ENCODE results near the gene VWA5B2.

The VWA5B2 gene

DNA sequence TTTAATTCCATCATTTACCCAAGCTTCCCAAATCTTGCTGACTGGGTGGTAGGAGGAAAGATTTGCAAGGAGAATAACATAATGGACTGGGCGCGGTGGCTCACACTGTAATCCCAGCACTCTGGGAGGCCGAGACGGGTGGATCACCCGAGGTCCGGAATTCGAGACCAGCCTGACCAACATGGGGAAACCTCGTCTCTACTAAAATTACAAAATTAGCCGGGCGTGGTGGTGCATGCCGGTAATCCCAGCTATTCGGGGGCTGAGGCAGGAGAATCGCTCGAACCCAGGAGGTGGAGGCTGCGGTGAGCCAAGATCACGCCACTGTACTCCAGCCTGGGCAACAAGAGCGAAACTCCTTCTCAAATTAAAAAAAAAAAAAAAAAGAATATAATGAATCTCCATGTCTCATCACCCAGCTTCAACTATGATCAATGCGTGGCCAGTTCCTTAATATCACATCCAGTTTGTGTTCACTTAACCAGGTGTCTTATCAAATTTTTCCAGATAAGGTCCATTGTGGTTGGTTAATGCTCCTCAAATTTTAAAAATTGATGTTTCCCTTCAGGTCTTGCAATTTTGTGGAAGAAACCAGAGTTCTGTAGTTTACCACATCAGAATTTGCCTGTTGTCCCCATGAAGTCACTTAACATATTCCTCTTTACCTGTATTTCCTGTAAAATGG, 44.7 kb upstream of the VWA5B2 start:
- Histone ChIP-seq H3K79me2 (ENCODE audit: low read length) (peaks cover 31% of the 10 kb centered on the region), H3K27me3 (ENCODE audit: low read depth, low read length) (no peaks in the 10 kb centered on the region), H3K9me3 (ENCODE audit: insufficient read depth, low read length) (no peaks in the 10 kb centered on the region), H3K36me3 (replicated peaks; ENCODE audit: low read depth, low read length) (peaks cover 46% of the 10 kb centered on the region), H3K4me1 (ENCODE audit: low read length) (peaks cover 16% of the 10 kb centered on the region), H2AFZ (ENCODE audit: low read depth, low read length) (0 out of 2 replicates have a peak overlapping the region, but pooled peaks have one; percentile 22), H3K27ac (ENCODE audit: low read length) (no peak overlapping the region; the same call in 1 of the 2 replicates), H3K4me2 (ENCODE audit: low read length) (peak overlapping the region; percentile 84), H4K20me1 (ENCODE audit: insufficient read depth, low read length) (peaks cover 9% of the 10 kb centered on the region), H3K9ac (ENCODE audit: low read length) (peak overlapping the region; percentile 77), H3K4me3 (ENCODE audit: low read length) (peak overlapping the region; percentile 76)
- TF ChIP-seq, protein P1, sequence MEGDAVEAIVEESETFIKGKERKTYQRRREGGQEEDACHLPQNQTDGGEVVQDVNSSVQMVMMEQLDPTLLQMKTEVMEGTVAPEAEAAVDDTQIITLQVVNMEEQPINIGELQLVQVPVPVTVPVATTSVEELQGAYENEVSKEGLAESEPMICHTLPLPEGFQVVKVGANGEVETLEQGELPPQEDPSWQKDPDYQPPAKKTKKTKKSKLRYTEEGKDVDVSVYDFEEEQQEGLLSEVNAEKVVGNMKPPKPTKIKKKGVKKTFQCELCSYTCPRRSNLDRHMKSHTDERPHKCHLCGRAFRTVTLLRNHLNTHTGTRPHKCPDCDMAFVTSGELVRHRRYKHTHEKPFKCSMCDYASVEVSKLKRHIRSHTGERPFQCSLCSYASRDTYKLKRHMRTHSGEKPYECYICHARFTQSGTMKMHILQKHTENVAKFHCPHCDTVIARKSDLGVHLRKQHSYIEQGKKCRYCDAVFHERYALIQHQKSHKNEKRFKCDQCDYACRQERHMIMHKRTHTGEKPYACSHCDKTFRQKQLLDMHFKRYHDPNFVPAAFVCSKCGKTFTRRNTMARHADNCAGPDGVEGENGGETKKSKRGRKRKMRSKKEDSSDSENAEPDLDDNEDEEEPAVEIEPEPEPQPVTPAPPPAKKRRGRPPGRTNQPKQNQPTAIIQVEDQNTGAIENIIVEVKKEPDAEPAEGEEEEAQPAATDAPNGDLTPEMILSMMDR (IDR thresholded peaks at IDR 0.05; ENCODE audit: low read depth, low read length), result no peak
- TF ChIP-seq EZH2phosphoT487 (IDR thresholded peaks at IDR 0.05; ENCODE audit: low read depth), result no peak

DNA sequence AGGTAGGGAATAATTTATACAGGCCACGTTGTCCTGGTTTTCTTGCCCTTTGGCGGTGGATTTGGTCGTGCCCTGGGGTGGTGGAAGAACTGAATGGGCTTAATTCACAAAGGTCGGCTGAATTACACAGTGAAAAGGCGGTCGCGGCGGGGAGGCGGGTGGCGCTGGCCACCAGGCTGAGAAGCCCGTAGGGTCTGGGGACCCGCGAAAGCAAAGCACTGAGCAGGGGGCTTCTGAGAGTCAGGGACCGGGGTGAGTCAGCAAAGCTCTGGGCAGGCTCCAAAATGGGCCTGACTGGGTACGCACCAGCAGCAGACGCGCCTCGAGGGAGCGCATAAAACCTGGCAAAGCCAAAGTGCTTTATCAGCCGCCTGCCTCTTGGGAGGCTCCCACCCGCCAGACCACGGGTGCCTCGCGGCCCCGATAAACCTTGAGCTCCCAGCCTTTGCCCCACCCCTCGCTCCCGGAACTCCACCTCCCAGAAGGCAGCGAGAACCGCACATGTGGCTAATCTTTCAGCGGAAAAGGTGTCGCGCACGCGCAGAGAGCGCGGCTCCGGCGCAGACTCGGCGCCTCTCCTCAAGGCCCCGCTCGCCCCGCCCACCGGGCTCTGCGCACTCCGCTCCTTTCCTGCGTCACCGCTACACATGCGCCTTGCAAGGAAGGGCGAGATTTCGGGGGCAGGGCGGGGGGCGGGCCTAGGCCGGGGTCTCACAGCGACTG, 43.8 kb upstream of the VWA5B2 start:
- TF ChIP-seq, protein P1 (IDR thresholded peaks at IDR 0.05; ENCODE audit: low read depth, low read length), result no peak
- no peak for TF ChIP-seq EZH2phosphoT487 (IDR thresholded peaks at IDR 0.05; ENCODE audit: low read depth)
- Histone ChIP-seq H3K27me3 (ENCODE audit: low read depth, low read length) (no peaks in the 10 kb centered on the region), H3K79me2 (ENCODE audit: low read length) (peaks cover 31% of the 10 kb centered on the region), H3K27ac (ENCODE audit: low read length) (peak overlapping the region; percentile 46), H3K4me3 (ENCODE audit: low read length) (peak overlapping the region; percentile 94), H3K9me3 (ENCODE audit: insufficient read depth, low read length) (no peaks in the 10 kb centered on the region), H2AFZ (ENCODE audit: low read depth, low read length) (0 out of 2 replicates have a peak overlapping the region, but pooled peaks have one; percentile 22), H3K4me2 (ENCODE audit: low read length) (peak overlapping the region; percentile 84), H3K4me1 (ENCODE audit: low read length) (peaks cover 16% of the 10 kb centered on the region), H4K20me1 (ENCODE audit: insufficient read depth, low read length) (peaks cover 9% of the 10 kb centered on the region), H3K9ac (ENCODE audit: low read length) (peak overlapping the region; percentile 88), H3K36me3 (replicated peaks; ENCODE audit: low read depth, low read length) (peaks cover 47% of the 10 kb centered on the region)

DNA sequence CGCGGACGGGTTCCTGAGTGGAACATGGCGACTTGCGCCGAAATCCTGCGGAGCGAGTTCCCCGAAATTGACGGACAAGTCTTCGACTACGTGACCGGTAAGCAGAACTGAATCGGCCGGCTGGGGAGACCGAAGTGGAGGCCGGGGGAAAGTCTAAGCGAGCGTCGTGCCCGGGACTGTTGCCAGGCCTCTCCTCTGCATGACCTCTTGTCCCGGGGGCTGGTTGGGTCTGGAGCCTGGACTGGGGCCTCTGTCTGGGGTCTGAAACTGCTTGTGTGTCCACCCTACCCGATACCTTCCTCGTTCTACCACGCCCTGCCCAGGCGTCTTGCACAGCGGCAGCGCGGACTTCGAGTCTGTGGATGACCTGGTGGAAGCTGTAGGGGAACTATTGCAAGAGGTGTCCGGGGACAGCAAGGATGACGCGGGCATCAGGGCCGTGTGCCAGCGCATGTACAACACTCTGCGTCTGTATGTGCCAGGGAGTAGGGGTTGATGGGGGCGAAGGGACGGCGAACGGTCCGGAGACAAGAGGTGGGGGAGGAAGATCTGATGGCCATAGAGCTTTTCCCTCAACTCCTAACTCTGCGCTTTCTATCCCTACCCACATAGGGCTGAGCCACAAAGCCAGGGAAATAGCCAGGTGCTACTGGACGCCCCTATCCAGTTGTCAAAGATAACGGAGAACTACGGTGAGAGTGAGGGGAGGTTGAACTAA, 43.0 kb upstream of the VWA5B2 start, which contains the start of gene ABCF3:
TSS of gene ABCF3 (plus strand) at position 16 of the 718 bp plus-strand sequence. CDS start at position 25, 9 bp downstream.
- H3K4me1 ChIP-seq (ENCODE audit: low read length), result peaks cover 16% of the 10 kb centered on the region
- H3K4me3 ChIP-seq (ENCODE audit: low read length), result peak within 1 kb of the TSS; percentile 94
- peaks cover 9% of the 10 kb centered on the region for H4K20me1 ChIP-seq (ENCODE audit: insufficient read depth, low read length)
- peak within 1 kb of the TSS; percentile 46 for H3K27ac ChIP-seq (ENCODE audit: low read length)
- H3K36me3 ChIP-seq (replicated peaks; ENCODE audit: low read depth, low read length), result peaks cover 49% of the 10 kb centered on the region
- H3K9me3 ChIP-seq (ENCODE audit: insufficient read depth, low read length), result no peaks in the 10 kb centered on the region
- peak within 1 kb of the TSS; percentile 22; the same call in 1 of the 2 replicates for H2AFZ ChIP-seq (ENCODE audit: low read depth, low read length)
- peak within 1 kb of the TSS; percentile 95 for H3K4me2 ChIP-seq (ENCODE audit: low read length)
- H3K79me2 ChIP-seq (ENCODE audit: low read length), result peaks cover 31% of the 10 kb centered on the region
- H3K27me3 ChIP-seq (ENCODE audit: low read depth, low read length), result no peaks in the 10 kb centered on the region
- peak within 1 kb of the TSS; percentile 88 for H3K9ac ChIP-seq (ENCODE audit: low read length)
- TF ChIP-seq, protein P1 (IDR thresholded peaks at IDR 0.05; ENCODE audit: low read depth, low read length), result no peak
- no peak for TF ChIP-seq EZH2phosphoT487 (IDR thresholded peaks at IDR 0.05; ENCODE audit: low read depth)

DNA sequence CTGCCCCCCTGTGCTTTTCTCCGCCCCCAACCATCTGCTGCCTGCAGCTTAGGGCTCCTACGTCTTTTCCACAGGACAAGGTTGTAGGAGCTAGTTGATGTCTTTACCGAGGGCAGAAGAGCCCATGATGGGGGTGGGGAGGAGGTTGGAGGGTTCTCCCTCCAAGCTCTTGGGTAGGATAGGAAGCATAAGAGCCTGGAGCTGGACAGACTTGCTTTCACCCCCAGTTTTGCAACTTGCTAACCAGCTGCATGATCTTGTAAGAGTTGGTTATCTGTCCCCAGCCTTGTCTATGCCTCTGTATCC, 42.5 kb upstream of the VWA5B2 start:
- Histone ChIP-seq H2AFZ (ENCODE audit: low read depth, low read length) (no peak overlapping the region), H4K20me1 (ENCODE audit: insufficient read depth, low read length) (peaks cover 9% of the 10 kb centered on the region), H3K4me2 (ENCODE audit: low read length) (peak overlapping the region; percentile 95), H3K9ac (ENCODE audit: low read length) (peak overlapping the region; percentile 88), H3K27ac (ENCODE audit: low read length) (no peak overlapping the region), H3K4me1 (ENCODE audit: low read length) (peaks cover 16% of the 10 kb centered on the region), H3K27me3 (ENCODE audit: low read depth, low read length) (no peaks in the 10 kb centered on the region), H3K36me3 (replicated peaks; ENCODE audit: low read depth, low read length) (peaks cover 46% of the 10 kb centered on the region), H3K79me2 (ENCODE audit: low read length) (peaks cover 31% of the 10 kb centered on the region), H3K4me3 (ENCODE audit: low read length) (peak overlapping the region; percentile 94), H3K9me3 (ENCODE audit: insufficient read depth, low read length) (no peaks in the 10 kb centered on the region)
- no peak for TF ChIP-seq EZH2phosphoT487 (IDR thresholded peaks at IDR 0.05; ENCODE audit: low read depth)
- TF ChIP-seq, protein P1 (IDR thresholded peaks at IDR 0.05; ENCODE audit: low read depth, low read length), result no peak
